ENCODE results near the gene MAML2.

GRCh38 chr11:96002754-96003290, 340.2 kb downstream of the MAML2 start:
- TF ChIP-seq CTCF (conservative IDR thresholded peaks at IDR 0.05) (no peak), EZH2 (IDR thresholded peaks at IDR 0.05; ENCODE audit: low read depth) (no peak)

Measured in PC-9 (cell line).